Cerebellar cortex (tissue), 1 donor: ENCODE measurements around the gene VWC2.
A peak's percentile ranks its signal among the peaks of the same experiment; 100 is the strongest.

Experiments
- DNase-seq: peaks from one replicate; pipeline ENCODE4 v3.0.0-alpha.2; 2015; ENCODE audit warnings: low spot score

VWC2 gene

GRCh38 chr7:49783446-49783845 lies 10.0 kb downstream of the VWC2 start:
- peak; percentile 99 for DNase-seq

- DNase-seq, result peak; percentile 83
Observed at GRCh38 chr7:49787980-49788379, 14.5 kb downstream of the VWC2 start.

- DNase-seq, result no peak
Observed at GRCh38 chr7:49788455-49789059, 15.1 kb downstream of the VWC2 start.

GRCh38 chr7:49789736-49790135 lies 16.3 kb downstream of the VWC2 start:
- DNase-seq, result peak; percentile 38

GRCh38 chr7:49790209-49790608 lies 16.8 kb downstream of the VWC2 start:
- no peak for DNase-seq

GRCh38 chr7:49791088-49791741 lies 17.8 kb downstream of the VWC2 start:
- DNase-seq, result peak; percentile 92

GRCh38 chr7:49797987-49798660 lies 24.7 kb downstream of the VWC2 start:
- peak; percentile 89 for DNase-seq

GRCh38 chr7:49800031-49800430 lies 26.6 kb downstream of the VWC2 start:
- peak; percentile 95 for DNase-seq

- no peak for DNase-seq
Observed at GRCh38 chr7:49802600-49802999, 29.2 kb downstream of the VWC2 start.

- no peak for DNase-seq
Observed at GRCh38 chr7:49803812-49804211, 30.4 kb downstream of the VWC2 start.

- DNase-seq, result peak; percentile 58
Observed at GRCh38 chr7:49805371-49806007, 32.1 kb downstream of the VWC2 start.

- no peak for DNase-seq
Observed at GRCh38 chr7:49812534-49812933, 39.1 kb downstream of the VWC2 start.

GRCh38 chr7:49817279-49817678 lies 43.8 kb downstream of the VWC2 start:
- DNase-seq, result no peak

- no peak for DNase-seq
Observed at GRCh38 chr7:49821181-49821580, 47.7 kb downstream of the VWC2 start.

GRCh38 chr7:49822856-49823255 lies 49.4 kb downstream of the VWC2 start:
- no peak for DNase-seq

- no peak for DNase-seq
Observed at GRCh38 chr7:49823566-49823965, 50.1 kb downstream of the VWC2 start.

- no peak for DNase-seq
Observed at GRCh38 chr7:49839863-49840645, 66.6 kb downstream of the VWC2 start.

- no peak for DNase-seq
Observed at GRCh38 chr7:49840751-49841405, 67.4 kb downstream of the VWC2 start.

- DNase-seq, result no peak
Observed at GRCh38 chr7:49845626-49846025, 72.2 kb downstream of the VWC2 start.

- DNase-seq, result no peak
Observed at GRCh38 chr7:49848211-49848841, 74.9 kb downstream of the VWC2 start.
